Measurements from ENCODE around the gene PSMC1.
"Not testable (repeated sequence)": the region's sequence is repeated elsewhere in the genome, so short reads cannot be mapped to it uniquely, and the experiment has no call there.

PSMC1 gene

DNA sequence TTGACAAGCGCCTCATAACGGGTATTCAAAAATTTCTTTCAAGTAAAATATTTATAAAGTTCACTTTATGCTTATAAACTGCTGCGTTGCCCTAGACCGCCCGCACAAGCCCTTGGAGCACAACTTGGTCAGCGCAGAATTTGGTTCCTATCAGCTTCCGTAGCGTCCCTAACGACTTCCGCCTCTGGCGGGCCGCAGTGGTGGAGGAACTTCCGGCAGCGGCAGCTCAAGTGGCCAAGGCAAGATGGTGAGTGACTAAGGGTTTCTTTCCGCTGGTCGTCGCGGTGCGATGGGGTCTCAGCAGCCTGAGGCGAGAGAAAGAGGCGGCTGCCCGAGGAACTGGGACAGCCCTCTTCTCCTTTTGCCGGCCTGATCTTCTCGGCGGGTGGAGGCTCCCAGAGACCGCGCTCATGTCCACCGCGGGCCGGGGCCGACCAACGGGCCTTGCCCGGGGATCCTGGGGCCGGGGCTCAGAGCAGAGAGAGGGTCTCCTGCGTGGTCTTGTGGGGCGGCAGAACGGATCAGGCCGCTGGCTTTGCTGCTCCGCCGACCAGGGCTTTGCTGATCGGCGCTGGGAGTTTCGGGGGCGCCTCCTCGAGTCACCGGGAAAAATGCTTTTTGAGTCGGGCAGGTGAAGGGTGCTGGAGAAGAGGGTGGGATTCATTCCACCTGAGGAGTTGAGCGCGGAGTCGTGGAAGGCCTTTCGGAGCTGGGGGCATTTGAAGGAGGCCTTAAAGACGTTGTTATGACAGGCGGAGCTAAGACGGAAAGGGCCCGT, at the start of gene PSMC1:
Gene PSMC1, plus strand, starts transcription at position 200 of the 778 bp plus-strand sequence. Its CDS starts 45 bp downstream, at position 245.
- peak; percentile 78 for DNase-seq

DNA sequence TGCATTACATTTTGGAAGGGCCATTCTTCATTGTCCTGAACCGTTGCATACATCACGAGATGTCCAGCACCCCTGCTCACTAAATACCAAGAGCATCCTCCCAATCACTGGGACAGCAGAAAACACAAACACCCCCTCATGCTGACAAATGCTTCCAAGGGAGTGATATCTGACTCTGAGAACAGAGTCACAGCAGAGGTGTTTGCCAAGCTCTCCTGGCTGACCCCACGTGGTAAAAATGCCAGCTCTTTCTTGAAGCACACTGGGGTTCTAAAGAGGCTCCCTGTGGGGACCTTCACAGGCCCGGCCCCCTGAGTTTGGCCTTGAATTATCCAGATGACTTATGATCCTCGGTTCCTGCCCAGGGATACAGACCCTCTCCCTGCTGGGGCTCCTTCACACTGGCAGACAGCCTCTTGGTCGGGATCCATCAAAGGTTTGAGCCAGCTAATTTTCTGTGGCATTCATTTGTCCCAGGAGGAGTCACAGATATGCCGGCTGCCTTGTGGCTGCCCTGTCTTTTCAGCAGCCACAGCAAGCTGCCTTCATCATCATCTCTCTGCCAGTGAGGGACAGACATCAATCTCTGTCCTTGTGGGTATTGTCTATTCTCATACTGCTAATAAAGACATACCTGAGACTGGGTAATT, 43.1 kb upstream of the PSMC1 start:
- no peak for DNase-seq

GRCh38 chr14:90228478-90228877, 27.9 kb upstream of the PSMC1 start:
- DNase-seq, result no peak

DNA sequence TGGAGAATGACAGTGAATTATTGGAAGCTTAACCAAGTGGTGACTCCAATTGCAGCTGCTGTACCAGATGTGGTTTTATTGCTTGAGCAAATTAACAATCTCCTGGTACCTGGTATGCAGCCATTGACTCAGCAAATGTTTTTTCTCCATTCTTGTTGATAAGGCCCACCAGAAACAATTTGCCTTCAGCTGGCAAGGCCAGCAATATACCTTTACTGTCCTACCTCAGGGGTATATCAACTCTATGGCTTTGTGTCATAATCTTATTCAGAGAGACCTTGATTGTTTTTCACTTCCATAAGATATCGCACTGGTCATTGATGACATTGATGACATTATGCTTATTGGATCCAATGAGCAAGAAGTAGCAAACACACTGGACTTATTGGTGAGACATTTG, 26.4 kb upstream of the PSMC1 start:
- not testable (repeated sequence) for DNase-seq

DNA sequence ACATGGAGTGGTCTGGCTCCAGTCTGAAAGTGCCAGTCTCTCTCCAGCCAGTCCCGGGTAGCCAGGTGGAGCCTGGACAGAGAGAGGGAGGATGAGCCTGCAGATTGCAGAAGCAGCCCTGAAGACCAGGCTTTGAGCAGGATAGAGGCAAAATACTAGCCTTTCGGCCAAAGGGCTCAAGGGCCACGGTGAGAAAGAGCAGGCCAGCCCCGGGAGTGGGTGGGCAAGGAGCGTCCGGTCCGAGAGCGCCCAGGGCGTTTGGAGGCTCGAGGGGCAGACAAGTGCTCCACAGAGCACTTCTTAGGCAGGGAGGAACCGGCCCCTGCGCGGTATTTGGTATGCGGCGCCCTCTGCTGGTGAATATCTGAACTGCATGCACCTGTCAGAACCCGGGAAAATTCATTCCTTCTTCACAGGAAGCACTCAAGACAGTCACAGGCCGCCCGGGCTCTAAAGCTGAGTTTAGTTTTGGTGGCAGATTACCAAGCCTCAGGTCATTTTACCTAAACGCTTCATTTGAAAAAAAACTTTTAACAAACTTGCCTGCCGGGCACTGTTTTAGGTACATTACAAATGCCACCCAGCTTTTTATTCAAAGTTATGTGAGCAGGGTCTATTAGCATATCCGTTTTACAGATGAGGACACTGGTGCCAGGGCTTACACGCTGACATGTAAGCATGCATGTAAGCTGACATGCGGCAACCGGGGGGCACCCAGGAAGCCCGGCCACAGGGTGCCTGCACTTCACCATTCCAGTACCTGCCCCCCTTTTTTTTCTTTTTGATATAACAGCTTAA, 21.0 kb upstream of the PSMC1 start:
- DNase-seq, result peak; percentile 12

DNA sequence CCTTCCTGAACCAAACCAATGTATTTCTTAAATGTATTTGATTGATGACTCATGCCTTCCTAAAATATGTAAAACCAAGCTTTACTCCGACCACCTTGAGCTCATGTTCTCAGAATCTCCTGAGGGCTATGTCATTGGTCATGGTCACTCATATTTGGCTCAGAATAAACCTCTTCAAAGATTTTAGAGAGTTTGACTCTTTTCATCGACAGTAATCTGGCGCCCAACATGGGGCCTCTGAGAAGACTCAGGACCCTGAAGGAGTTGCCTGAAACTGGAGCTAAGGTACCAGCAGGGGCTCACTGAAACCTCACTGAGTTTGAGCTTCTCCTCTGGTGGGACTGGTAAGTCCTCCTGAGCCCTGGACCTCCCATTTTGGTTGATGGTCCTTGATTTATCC, 17.2 kb upstream of the PSMC1 start:
- DNase-seq, result no peak

- DNase-seq, result no peak
These were observed 13.9 kb upstream of the PSMC1 start for GRCh38 chr14:90242444-90242843.

DNA sequence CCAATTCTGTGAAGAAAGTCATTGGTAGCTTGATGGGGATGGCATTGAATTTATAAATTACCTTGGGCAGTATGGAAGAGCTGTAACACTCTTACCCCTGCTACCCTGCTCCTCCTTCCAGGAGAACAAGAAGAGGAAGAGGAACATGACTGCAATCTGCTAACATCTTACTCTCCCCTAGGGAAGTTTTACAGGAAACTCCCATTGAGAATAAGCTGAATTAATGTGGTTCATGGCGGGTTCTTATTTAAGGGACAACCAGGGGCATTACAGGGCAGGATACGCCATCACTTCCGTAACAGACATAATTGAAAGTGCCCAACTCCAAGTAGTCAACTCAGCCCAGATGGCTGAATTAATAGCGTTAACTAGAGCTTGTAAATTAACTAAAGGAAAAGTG, 9.4 kb upstream of the PSMC1 start:
- DNase-seq, result no peak

DNA sequence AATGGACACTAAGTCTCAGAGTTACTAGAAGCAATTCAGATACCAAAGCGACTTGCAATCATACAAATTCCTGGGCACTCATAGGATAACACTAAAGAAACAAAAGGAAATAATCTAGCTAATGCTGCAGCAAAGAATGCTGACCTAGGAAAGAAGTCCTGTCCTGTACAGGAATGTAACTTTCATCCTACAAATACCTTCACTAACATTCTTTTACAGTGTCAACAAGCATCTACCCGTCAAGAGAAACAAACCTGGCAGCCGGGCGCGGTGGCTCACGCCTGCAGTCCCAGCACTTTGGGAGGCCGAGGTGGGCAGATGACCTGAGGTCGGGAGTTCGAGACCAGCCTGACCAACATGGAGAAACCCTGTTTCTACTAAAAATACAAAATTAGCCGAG, 8.9 kb upstream of the PSMC1 start:
- DNase-seq, result not testable (repeated sequence)

DNA sequence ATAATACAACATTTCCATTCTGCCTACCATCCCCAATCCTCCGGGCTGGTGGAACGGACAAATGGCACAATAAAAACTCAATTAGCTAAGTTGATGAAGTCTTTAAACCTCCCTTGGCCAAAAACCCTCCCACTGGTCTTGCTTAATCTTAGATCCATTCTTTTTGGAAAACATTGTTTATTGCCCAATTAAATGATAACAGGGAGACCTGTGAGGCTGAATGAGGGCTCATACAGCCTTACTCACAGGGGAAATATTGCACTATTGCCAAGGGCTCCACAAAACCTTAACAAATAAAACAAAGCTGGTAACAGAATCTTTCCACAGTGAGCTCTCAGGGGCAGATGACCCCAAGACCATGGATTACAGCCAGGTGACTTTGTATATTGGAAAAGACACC, 7.8 kb upstream of the PSMC1 start:
- no peak for DNase-seq

- DNase-seq, result no peak
These were observed 2.5 kb upstream of the PSMC1 start for GRCh38 chr14:90253826-90254225.

- DNase-seq, result no peak
These were observed 482 bp upstream of the PSMC1 start for GRCh38 chr14:90255871-90256270.

- no peak for DNase-seq
These were observed 7.5 kb downstream of the PSMC1 start for GRCh38 chr14:90263748-90264449.

GRCh38 chr14:90266441-90267154, 10.2 kb downstream of the PSMC1 start:
- no peak for DNase-seq

- DNase-seq, result no peak
These were observed 12.1 kb downstream of the PSMC1 start for GRCh38 chr14:90268420-90268819.

DNA sequence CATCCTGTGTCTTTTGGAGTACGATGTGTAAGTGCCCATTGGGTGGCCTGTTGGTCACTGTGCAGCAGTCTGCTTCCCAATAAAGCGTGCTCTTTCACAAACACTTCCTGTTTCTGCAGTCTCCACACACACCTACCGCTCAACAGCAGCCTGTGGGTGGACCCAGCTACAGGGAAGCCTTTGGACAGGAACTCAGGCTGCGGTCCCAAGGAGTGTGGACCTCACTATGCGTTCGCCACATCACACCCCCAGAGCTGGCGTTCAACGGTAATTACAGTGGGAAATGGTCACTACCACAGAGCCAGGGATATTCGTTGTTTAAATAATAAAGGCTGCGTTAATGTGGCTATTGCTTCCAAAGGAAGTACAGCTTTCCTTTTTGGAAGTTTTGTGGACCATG, 16.2 kb downstream of the PSMC1 start:
- no peak for DNase-seq

- no peak for DNase-seq
These were observed 17.2 kb downstream of the PSMC1 start for GRCh38 chr14:90273532-90273931.

DNA sequence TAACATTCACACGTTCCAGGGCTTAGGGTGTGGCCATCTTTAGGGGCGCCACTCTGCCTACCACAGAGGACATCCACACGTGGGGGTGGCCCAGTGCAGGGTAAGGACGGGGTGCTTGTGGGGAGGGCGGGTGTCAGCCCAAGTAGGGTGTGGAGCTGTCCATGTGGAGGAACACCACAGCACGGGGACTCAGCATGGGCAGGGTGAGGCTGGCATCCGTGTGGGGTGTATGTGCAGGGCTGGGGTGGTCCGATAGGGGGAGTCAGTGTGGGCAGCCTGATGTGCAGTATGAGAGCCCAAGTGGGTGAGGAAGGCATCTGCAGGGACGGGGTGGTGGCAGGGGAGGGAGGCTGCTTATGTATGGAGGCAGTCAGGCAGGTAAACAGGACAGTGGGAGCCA, 17.7 kb downstream of the PSMC1 start:
- DNase-seq, result no peak

DNA sequence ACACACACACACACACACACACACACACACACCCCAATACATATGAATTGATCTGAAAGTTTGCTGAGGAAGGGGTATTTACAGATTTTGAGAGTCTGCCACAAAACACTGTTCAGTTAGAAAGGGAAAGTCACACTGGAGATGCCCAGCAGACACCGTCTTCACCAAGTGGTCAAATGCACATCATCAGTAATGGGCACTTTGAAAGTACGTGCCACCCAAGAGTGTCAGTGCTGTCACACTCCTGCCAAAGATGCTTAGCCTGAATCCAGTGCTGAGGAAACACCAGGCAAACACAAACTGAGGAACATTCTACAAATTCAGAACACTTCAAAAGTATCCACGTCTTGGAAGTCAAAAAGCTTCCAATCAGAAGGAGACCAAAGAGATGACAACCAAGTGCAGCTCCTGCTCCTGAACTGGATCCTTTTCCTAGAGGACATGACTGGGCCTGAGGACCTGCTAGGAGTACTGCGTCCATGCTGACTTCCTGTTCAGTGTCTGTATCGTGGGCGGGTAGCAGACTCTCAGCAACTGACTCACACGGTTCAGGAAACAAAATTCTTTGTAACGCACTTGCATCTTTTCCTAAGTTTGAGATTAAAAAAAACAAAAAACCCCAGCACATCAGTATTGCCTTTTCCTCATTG, 18.6 kb downstream of the PSMC1 start:
- DNase-seq, result no peak

DNA sequence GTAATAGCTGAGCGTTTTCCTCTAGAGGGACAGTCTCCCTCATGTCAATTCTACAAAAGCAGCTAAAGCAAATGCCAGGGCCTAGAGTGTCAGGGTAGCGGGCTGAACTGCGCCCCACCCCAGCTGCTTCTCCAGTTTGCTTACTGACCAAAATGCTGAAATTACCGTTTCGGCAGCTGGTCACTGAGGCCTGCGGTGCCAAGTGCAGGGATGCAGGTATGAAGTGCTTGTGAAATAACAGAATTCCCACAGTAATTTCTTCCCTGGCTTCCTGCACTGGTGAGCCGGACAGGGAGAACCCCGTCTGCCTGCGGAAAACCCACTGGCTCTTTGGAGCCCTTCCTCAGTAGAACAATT, 19.1 kb downstream of the PSMC1 start:
- DNase-seq, result no peak

- DNase-seq, result no peak
These were observed 19.5 kb downstream of the PSMC1 start for GRCh38 chr14:90275820-90276219.
